ENCODE results near the gene STRN. TPM values are rescaled to one million over a fixed set of nuclear protein-coding genes. Genes with fewer than 3 reads are reported as not detected.
A peak's percentile ranks its signal among the peaks of the same experiment; 100 is the strongest.

Gene STRN, protein sequence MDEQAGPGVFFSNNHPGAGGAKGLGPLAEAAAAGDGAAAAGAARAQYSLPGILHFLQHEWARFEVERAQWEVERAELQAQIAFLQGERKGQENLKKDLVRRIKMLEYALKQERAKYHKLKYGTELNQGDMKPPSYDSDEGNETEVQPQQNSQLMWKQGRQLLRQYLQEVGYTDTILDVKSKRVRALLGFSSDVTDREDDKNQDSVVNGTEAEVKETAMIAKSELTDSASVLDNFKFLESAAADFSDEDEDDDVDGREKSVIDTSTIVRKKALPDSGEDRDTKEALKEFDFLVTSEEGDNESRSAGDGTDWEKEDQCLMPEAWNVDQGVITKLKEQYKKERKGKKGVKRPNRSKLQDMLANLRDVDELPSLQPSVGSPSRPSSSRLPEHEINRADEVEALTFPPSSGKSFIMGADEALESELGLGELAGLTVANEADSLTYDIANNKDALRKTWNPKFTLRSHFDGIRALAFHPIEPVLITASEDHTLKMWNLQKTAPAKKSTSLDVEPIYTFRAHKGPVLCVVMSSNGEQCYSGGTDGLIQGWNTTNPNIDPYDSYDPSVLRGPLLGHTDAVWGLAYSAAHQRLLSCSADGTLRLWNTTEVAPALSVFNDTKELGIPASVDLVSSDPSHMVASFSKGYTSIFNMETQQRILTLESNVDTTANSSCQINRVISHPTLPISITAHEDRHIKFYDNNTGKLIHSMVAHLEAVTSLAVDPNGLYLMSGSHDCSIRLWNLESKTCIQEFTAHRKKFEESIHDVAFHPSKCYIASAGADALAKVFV
- 19.3 and 28.4 TPM in 2 replicates for total RNA-seq (2016; rRNA removed; fragmentation: Illumina TruSeq; extraction: Trizol)
- total RNA-seq (2016; cell fraction: cytosol; rRNA removed; fragmentation: Illumina TruSeq; extraction: Trizol; ENCODE audit: low read depth): 2.6 and 3.9 TPM in 2 replicates
- total RNA-seq (2016; cell fraction: insoluble cytoplasmic fraction; rRNA removed; fragmentation: Illumina TruSeq; extraction: Trizol): 18.1 and 28.1 TPM in 2 replicates
- total RNA-seq (2016; cell fraction: membrane; rRNA removed; fragmentation: Illumina TruSeq; extraction: Trizol): 4.7 and 5.6 TPM in 2 replicates
- total RNA-seq (2016; cell fraction: nucleus; rRNA removed; fragmentation: Illumina TruSeq; extraction: Trizol): 13.5 and 15.6 TPM in 2 replicates
- 8.8 and 10.4 TPM in 2 replicates for polyA plus RNA-seq (2011; rRNA removed)
- 4.5 and 5.8 TPM in 2 replicates for polyA plus RNA-seq (2011; cell fraction: cytosol; rRNA removed)
- polyA plus RNA-seq (2011; cell fraction: nucleus; rRNA removed): 7.3 and 7.7 TPM in 2 replicates
- 9.5 and 11.1 TPM in 2 replicates for polyA plus RNA-seq (2012)
- 0.25 and 0.29 TPM in 2 replicates for polyA plus RNA-seq (2016; cell fraction: cytosol; fragmentation: Illumina TruSeq; extraction: Trizol; ENCODE audit: low read depth)
- 12.8 and 13.6 TPM in 2 replicates for polyA plus RNA-seq (2016; cell fraction: insoluble cytoplasmic fraction; fragmentation: Illumina TruSeq; extraction: Trizol; ENCODE audit: low read depth)
- polyA plus RNA-seq (2016; cell fraction: membrane; fragmentation: Illumina TruSeq; extraction: Trizol; ENCODE audit: low read depth): 1.2 and 1.6 TPM in 2 replicates
- 8.9 and 9.6 TPM in 2 replicates for polyA plus RNA-seq (2016; cell fraction: nucleus; fragmentation: Illumina TruSeq; extraction: Trizol; ENCODE audit: insufficient read depth, low read depth)
- 20.8 and 25.5 TPM in 2 replicates for polyA minus RNA-seq (2011; rRNA and poly(A)+ RNA removed; ENCODE audit: low replicate concordance)
- 17.0 and 22.1 TPM in 2 replicates for polyA minus RNA-seq (2011; cell fraction: cytosol; rRNA and poly(A)+ RNA removed)
- polyA minus RNA-seq (2011; cell fraction: nucleus; rRNA and poly(A)+ RNA removed): 30.6 and 31.7 TPM in 2 replicates
- percentile 74 among the genes with signal in this experiment for Bru-seq, nascent RNA
- percentile 79 among the genes with signal in this experiment for BruChase-seq, experiment 1, labeled RNA remaining after a 6-hour chase
- percentile 76 among the genes with signal in this experiment for BruChase-seq, experiment 2, labeled RNA remaining after a 2-hour chase
- long read RNA-seq, experiment 1, partial matches to known transcripts: 5 of 7 reads
- long read RNA-seq, experiment 1, other reads (novel, unspliced or antisense): 2 of 7 reads
- long read RNA-seq, experiment 2, partial matches to known transcripts: 0 of 20 reads
- long read RNA-seq, experiment 2, other reads (novel, unspliced or antisense): 20 of 20 reads

DNA sequence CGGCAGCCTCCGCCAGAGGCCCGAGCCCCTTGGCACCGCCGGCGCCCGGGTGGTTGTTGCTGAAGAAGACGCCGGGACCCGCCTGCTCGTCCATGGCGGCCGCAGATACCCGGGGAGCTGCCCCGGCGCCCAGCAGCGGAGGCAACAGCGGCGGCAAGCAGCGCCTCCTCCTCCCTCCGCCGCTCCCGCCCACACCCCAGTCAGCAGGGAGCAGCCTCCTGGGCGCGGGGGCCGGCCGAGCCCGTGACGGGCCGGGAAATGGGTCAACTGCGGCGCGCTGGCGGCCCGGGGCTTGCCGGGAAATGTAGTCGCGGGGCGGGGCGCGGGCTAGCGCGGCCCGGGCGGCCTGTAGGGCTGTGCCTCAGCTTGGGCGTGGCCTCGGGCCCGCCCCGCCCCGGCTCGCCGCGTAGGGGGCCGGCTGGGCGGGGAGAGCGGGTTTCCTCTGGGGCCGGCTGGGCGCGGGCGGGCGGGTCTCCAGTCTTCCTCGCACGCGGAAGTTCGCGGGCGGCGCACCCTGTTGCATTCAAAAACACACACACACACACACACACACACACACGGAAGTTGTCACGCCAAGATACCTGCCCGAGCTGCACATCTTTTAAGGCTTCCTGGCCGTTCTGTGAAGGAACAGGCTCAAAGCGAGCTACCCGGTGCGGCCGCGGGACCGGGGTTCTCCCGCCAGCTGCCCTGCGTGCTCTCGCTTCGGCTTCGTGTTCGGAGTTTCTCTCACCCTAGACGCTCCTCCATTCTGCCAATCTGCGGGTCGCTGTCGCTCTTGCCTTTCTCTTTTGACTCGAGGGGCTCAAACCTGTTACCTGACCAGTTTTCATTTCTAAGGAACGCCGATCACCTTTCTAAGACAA, at the start of gene STRN:
Gene STRN (minus strand): TSS at position 167 of the 866 bp plus-strand sequence. CDS start 73 bp downstream, at position 94.
- peak within 1 kb of the TSS; percentile 77 for H3K27ac ChIP-seq (ENCODE audit: extremely low read length, insufficient read depth, low read length)
- H4K20me1 ChIP-seq (ENCODE audit: insufficient read depth, low read length): no peaks in the 10 kb centered on the region
- in situ Hi-C loops (cut with HindIII; ENCODE audit: extremely low pct_ligation_motif_present, low pct_unique_long_range_greater_than_20kb): no loop called here
- H3K4me1 ChIP-seq (ENCODE audit: insufficient read depth, low read length): peaks cover 41% of the 10 kb centered on the region
- peaks cover 24% of the 10 kb centered on the region for H3K79me2 ChIP-seq (ENCODE audit: insufficient read depth, low read length)
- peak; percentile 96 for ATAC-seq
- POLR2A ChIA-PET: interaction anchor here (0.7 to 1.2 kb wide), 2 partner anchors 8 to 10 kb away, joined by 3 read pairs; no protein-coding TSS in a partner anchor
- H3K4me2 ChIP-seq (ENCODE audit: low read depth, low read length): peak within 1 kb of the TSS; percentile 98
- no TSS peak for BruUV-seq (replicated peaks)
- peak within 1 kb of the TSS; percentile 88 to 100 (median 97) for H3K4me3 ChIP-seq (replicated peaks in 1 of 3; ENCODE audit: insufficient read depth in 1 of 3, low read depth in 2 of 3, low read length in 3 of 3)
- no peaks in the 10 kb centered on the region for H3K9me3 ChIP-seq (ENCODE audit: low read length)
- WGBS (ENCODE audit: low lambda C conversion rate): under 1% methylated on average over 36 of the region's 91 CpGs
- CTCF ChIA-PET (ENCODE audit: low intra/inter-chr PET ratio, low total read pairs): no interaction called here
- peak; percentile 93 for DNase-seq (ENCODE audit: low spot score)
- H3K36me3 ChIP-seq (replicated peaks in 1 of 2; ENCODE audit: control insufficient read depth in 1 of 2, insufficient read depth in 2 of 2, low read length in 2 of 2): no peaks in the 10 kb centered on the region
- H3K9ac ChIP-seq (ENCODE audit: insufficient read depth, low read depth, low read length): peak within 1 kb of the TSS; percentile 80
- H3K27me3 ChIP-seq (ENCODE audit: control insufficient read depth in 1 of 2, insufficient read depth in 2 of 2, low read length in 2 of 2): no peaks in the 10 kb centered on the region; a peak in 1 of 5 replicates
- intact Hi-C loops (cut with micrococcal nuclease; ENCODE audit: unreplicated experiment): loop anchor here (1.0 to 5.0 kb wide), 3 partner anchors 22 to 116 kb away; partner anchors contain the start of genes GPATCH11 and HEATR5B
- FAIRE-seq: no peak
- H2AFZ ChIP-seq (ENCODE audit: low read length): peak within 1 kb of the TSS; percentile 90
- 0 out of 2 replicates have a peak, but pooled peaks have one; percentile 63 for TF ChIP-seq ZBTB42 (CRISPR knock-in tag; IDR thresholded peaks at IDR 0.05)
- no peak for TF ChIP-seq IKZF1 (IDR thresholded peaks at IDR 0.05)
- no peak for TF ChIP-seq STAG1 (CRISPR knock-in tag; IDR thresholded peaks at IDR 0.05)
- no peak for TF ChIP-seq ADNP (CRISPR knock-in tag; IDR thresholded peaks at IDR 0.05)
- TF ChIP-seq HNRNPL (IDR thresholded peaks at IDR 0.05; ENCODE audit: low read depth, low read length): 0 out of 2 replicates have a peak, but pooled peaks have one; percentile 40
- TF ChIP-seq FOXC1 (CRISPR knock-in tag; IDR thresholded peaks at IDR 0.05; ENCODE audit: borderline replicate concordance): peak; percentile 82; the same call in 1 of the 2 replicates
- no peak for TF ChIP-seq ZNF496 (CRISPR knock-in tag; IDR thresholded peaks at IDR 0.05; ENCODE audit: insufficient replicate concordance)
- no peak for TF ChIP-seq GPN1 (CRISPR knock-in tag; IDR thresholded peaks at IDR 0.05; ENCODE audit: borderline replicate concordance)
- no peak for TF ChIP-seq CENPX (CRISPR knock-in tag; IDR thresholded peaks at IDR 0.05)
- peak; percentile 92 for TF ChIP-seq ZNF616 (CRISPR knock-in tag; IDR thresholded peaks at IDR 0.05; ENCODE audit: low read depth)
- TF ChIP-seq, protein P1, sequence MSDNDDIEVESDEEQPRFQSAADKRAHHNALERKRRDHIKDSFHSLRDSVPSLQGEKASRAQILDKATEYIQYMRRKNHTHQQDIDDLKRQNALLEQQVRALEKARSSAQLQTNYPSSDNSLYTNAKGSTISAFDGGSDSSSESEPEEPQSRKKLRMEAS (IDR thresholded peaks at IDR 0.05): peak; percentile 88
- TF ChIP-seq U2AF1 (optimal IDR thresholded peaks at IDR 0.05; ENCODE audit: low read depth, low read length): no peak
- TF ChIP-seq ZNF124 (CRISPR knock-in tag; IDR thresholded peaks at IDR 0.05): peak; percentile 13; the same call in 1 of the 2 replicates
- TF ChIP-seq NAIF1 (CRISPR knock-in tag; IDR thresholded peaks at IDR 0.05; ENCODE audit: borderline replicate concordance): no peak; the same call in 1 of the 2 replicates
- TF ChIP-seq ZNF619 (CRISPR knock-in tag; IDR thresholded peaks at IDR 0.05): no peak; the same call in 1 of the 2 replicates
